T-helper 9 cell (primary cell): ENCODE results near the gene BRSK2.

Experiments
- DNase-seq: peaks from one replicate; pipeline ENCODE4 v3.0.0-alpha.2; 2020

BRSK2 gene

GRCh38 chr11:1484061-1484671 is 94.4 kb downstream of the BRSK2 start:
- no peak for DNase-seq

GRCh38 chr11:1484695-1485503 is 95.2 kb downstream of the BRSK2 start:
- DNase-seq: no peak

- DNase-seq: no peak
These were observed 95.8 kb downstream of the BRSK2 start for GRCh38 chr11:1485504-1485885.

- no peak for DNase-seq
These were observed 96.5 kb downstream of the BRSK2 start, which contains the start of gene MOB2 for GRCh38 chr11:1486054-1486825. TSS of gene MOB2 (minus strand) at chr11:1486779. CDS start at chr11:1486556, 223 bp downstream.

GRCh38 chr11:1487091-1487850 is 97.5 kb downstream of the BRSK2 start:
- no peak for DNase-seq

- DNase-seq: no peak
These were observed 98.3 kb downstream of the BRSK2 start for GRCh38 chr11:1487851-1488574.

- no peak for DNase-seq
These were observed 98.9 kb downstream of the BRSK2 start for GRCh38 chr11:1488575-1489180.

GRCh38 chr11:1490651-1491050 is 100.9 kb downstream of the BRSK2 start:
- no peak for DNase-seq

GRCh38 chr11:1491379-1491778 is 101.6 kb downstream of the BRSK2 start:
- DNase-seq: no peak

GRCh38 chr11:1493650-1494244 is 104.0 kb downstream of the BRSK2 start:
- no peak for DNase-seq

GRCh38 chr11:1494650-1495049 is 104.9 kb downstream of the BRSK2 start:
- no peak for DNase-seq

- no peak for DNase-seq
These were observed 106.5 kb downstream of the BRSK2 start for GRCh38 chr11:1496091-1496760.

GRCh38 chr11:1496761-1497095 is 107.0 kb downstream of the BRSK2 start:
- DNase-seq: no peak

- DNase-seq: no peak
These were observed 107.9 kb downstream of the BRSK2 start for GRCh38 chr11:1497600-1497999.

- no peak for DNase-seq
These were observed 108.5 kb downstream of the BRSK2 start for GRCh38 chr11:1498262-1498661.

GRCh38 chr11:1499261-1499890 is 109.6 kb downstream of the BRSK2 start:
- DNase-seq: no peak

GRCh38 chr11:1499899-1500298 is 110.2 kb downstream of the BRSK2 start:
- no peak for DNase-seq

GRCh38 chr11:1500466-1501420 is 111.0 kb downstream of the BRSK2 start:
- no peak for DNase-seq
